ENCODE measurements around the gene GRK6.
A peak's percentile ranks its signal among the peaks of the same experiment; 100 is the strongest.

Gene GRK6

DNA sequence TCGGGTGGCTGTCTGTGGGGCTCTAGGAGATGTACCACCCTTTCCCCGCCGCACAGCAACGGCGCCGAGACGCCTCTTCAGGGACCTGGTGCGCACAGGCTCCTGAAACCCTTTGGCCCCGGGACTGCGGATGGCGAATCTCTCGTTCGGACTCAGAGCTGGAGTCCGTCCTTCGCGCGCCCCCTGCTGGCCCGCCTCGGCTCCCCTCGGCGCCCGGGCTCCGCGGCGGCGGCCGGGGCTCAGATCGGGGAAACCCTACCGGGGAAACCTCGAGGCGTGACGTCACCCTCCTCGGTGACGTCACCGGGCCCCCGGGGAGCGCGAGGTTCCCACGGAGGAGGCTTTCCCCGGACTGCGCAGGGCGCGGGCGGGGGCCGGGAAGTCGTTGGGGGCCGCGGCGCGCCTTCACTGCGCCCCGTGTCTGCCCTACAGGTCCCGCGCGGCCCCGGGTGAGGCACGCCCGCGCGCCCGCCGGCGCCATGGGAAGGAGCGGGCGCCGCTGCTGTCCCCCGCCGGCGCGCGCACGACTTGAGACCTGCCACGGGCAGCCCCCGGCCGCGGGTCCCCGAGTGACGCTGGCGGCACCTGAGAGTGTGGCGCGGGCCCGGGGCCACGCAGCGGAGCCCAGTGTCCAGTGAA lies 28.0 kb downstream of the GRK6 start:
- peak; percentile 75 for DNase-seq (ENCODE audit: low read depth)

- no peak for DNase-seq (ENCODE audit: low read depth)
Measured at GRCh38 chr5:177455036-177455660, 28.7 kb downstream of the GRK6 start.

DNA sequence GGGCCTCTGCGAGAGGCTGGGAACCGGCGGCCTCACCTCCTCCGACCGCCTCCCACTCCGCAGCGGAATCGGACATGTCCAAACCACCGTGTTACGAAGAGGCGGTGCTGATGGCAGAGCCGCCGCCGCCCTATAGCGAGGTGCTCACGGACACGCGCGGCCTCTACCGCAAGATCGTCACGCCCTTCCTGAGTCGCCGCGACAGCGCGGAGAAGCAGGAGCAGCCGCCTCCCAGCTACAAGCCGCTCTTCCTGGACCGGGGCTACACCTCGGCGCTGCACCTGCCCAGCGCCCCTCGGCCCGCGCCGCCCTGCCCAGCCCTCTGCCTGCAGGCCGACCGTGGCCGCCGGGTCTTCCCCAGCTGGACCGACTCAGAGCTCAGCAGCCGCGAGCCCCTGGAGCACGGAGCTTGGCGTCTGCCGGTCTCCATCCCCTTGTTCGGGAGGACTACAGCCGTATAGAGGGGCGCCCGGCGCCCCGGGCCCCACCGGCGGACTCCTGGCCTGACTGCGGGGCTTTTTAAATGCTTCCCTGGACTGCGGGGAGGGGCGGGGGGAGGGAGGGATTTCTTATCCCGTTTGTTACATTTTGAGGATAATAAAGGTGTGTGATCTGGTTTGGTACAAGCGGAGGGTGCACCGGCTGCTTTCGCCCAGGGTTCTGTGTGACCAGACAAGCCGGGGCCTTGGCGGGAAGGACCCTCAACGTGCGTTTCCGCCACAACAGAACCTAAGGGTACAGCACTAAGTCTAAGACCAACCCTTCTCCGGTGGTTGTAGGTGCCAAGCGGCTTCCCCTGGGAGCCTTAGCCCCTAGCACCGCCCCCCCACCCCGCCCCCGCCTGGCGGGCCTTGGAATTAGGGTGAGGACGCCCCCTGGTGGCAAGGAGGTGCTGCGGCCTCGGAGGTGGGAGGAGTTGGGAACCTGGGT lies 29.4 kb downstream of the GRK6 start:
- peak; percentile 71 for DNase-seq (ENCODE audit: low read depth)

- DNase-seq (ENCODE audit: low read depth) = no peak
Measured at GRCh38 chr5:177456591-177456964, 30.1 kb downstream of the GRK6 start.

- DNase-seq (ENCODE audit: low read depth) = peak; percentile 93
Measured at GRCh38 chr5:177456976-177457851, 30.7 kb downstream of the GRK6 start.

- no peak for DNase-seq (ENCODE audit: low read depth)
Measured at GRCh38 chr5:177457852-177458681, 31.6 kb downstream of the GRK6 start.

- DNase-seq (ENCODE audit: low read depth) = no peak
Measured at GRCh38 chr5:177458912-177459350, 32.5 kb downstream of the GRK6 start.

DNA sequence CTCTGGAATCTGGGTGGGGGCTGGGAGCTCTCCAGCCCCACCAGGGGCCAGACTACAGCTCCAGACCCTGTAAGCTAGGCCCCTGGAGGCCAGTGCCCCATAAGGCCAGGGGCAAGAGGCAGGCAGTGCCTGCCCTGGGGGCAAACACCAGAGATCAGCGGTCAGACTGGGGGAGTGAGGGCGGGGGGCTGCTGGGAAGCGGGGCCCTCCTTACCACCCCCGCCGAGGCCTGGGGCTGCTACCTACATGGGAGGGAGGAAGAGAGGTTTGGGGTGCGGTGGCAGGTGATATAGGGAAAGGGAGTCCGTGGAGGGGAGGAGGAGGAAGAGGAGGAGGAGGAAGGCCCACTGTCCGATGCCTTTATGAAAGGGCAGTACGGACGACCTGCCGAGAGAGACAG lies 32.9 kb downstream of the GRK6 start:
- no peak for DNase-seq (ENCODE audit: low read depth)

DNA sequence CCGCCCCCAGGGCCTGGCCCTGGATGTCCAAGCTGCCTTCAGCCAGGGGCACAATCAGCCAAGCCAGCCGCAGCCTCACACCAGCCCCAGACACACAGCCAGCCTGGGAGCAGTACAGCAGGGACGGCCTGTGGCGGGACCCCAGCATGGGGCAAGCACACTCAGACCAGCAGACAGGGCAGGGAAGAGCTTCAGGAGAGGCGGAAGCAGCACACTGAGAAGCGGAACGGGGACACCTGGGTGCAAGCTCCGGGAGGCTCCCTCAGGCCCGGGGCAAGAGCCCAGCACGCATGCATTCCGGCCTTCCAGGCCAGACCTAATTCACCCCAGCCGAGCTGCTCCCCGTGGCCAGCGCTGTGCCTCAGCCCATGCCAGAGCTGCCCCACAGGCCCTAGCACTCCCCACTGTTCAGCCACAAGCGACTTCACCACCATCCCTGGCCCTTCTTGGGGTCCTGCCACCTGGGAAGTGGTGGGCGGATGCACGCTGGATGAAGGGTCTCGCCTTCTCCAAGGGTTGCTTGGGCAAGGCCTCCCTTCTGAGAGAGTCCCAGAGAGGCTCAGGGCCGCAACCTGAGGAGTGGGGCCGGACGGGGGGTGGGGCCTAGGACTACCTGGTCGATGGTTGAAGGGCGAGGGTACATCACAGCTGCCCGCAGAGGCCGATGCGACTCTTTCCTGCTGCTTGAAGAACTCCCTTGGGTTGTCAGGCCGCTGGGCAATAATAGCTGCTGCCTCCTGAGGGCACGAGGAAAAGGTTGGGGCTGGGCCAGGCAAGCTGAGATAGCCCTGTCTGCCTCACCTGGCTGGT lies 33.5 kb downstream of the GRK6 start:
- no peak for DNase-seq (ENCODE audit: low read depth)

GRCh38 chr5:177462021-177462670 lies 35.7 kb downstream of the GRK6 start:
- no peak for DNase-seq (ENCODE audit: low read depth)

DNA sequence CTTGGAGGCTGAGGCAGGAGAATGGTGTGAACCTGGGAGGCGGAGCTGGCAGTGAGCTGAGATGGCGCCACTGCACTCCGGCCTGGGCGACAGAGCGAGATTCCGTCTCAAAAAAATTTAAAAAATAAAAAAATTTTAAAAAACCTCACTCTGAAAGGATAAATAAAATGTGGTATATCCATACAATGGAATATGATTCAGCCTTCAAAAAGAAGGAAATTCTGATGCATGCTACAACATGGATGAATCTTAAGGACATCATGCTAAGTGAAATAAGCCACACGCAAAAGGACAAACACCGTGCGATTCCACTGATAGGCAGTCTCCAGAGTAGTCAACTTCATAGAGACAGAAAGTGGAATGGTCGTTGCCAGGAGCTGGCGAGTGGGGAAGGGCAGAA lies 38.6 kb downstream of the GRK6 start:
- no peak for DNase-seq (ENCODE audit: low read depth)

GRCh38 chr5:177466861-177467260 lies 40.4 kb downstream of the GRK6 start:
- no peak for DNase-seq (ENCODE audit: low read depth)

- DNase-seq (ENCODE audit: low read depth) = no peak
Measured at GRCh38 chr5:177467436-177467835, 41.0 kb downstream of the GRK6 start.

- DNase-seq (ENCODE audit: low read depth) = no peak
Measured at GRCh38 chr5:177468329-177468684, 41.8 kb downstream of the GRK6 start.

- no peak for DNase-seq (ENCODE audit: low read depth)
Measured at GRCh38 chr5:177468685-177469628, 42.5 kb downstream of the GRK6 start.

- DNase-seq (ENCODE audit: low read depth) = no peak
Measured at GRCh38 chr5:177469750-177470525, 43.5 kb downstream of the GRK6 start.

GRCh38 chr5:177470759-177471536 lies 44.5 kb downstream of the GRK6 start:
- DNase-seq (ENCODE audit: low read depth) = no peak
